ENCODE results near the gene USF3. TPM values are rescaled to one million over a fixed set of nuclear protein-coding genes. Genes with fewer than 3 reads are reported as not detected.

The USF3 gene
- total and polyA plus RNA-seq, 2 experiments from 2014 or later: 10.1 to 23.5 TPM

DNA sequence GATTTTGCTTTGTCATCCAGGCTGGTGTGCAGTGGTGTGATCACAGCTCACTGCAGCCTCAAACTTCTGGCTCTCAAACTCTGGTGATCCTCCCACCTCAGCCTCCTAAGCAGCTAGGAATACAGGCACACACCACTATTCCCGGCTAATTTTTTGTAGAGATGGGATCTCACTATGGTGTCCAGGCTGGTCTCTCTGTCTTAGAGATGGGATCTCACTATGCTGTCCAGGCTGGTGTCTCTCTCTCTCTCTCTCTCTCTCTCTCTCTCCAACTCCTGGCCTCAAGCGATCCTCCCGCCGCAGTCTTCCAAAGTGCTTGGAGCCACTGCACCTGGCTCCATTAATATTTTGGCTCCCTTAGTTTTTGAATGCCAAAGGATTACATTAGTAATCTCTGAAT, 17.7 kb downstream of the USF3 start:
- Histone ChIP-seq H3K36me3 (ENCODE audit: insufficient read depth) (no peaks in the 10 kb centered on the region), H3K27ac (ENCODE audit: low read depth) (no peak overlapping the region), H2AFZ (no peak overlapping the region), H3K9me2 (ENCODE audit: insufficient read depth) (no peaks in the 10 kb centered on the region), H3K4me2 (no peak overlapping the region), H3K27me3 (ENCODE audit: insufficient read depth) (no peaks in the 10 kb centered on the region), H3K79me2 (replicated peaks; ENCODE audit: insufficient read depth) (peaks cover 7% of the 10 kb centered on the region), H3K4me3 (no peak overlapping the region), H3F3A (replicated peaks; ENCODE audit: low read depth) (no peaks in the 10 kb centered on the region), H3K4me1 (ENCODE audit: insufficient read depth) (peaks cover 12% of the 10 kb centered on the region), H4K20me1 (replicated peaks; ENCODE audit: insufficient read depth) (no peaks in the 10 kb centered on the region)
- H3K36me3 Mint-ChIP-seq (ENCODE audit: low read depth): peaks cover 29% of the 10 kb centered on the region; the same call in 2 of the 3 replicates
- H3K4me1 Mint-ChIP-seq: peaks cover 11% of the 10 kb centered on the region
- H3K27ac Mint-ChIP-seq: no peak overlapping the region
- DNase-seq (ENCODE audit: low spot score) (no peak), ATAC-seq (no peak)
- no peaks in the 10 kb centered on the region for H3K27me3 Mint-ChIP-seq (ENCODE audit: insufficient read depth, low read depth, poor library complexity)
- H3K4me3 Mint-ChIP-seq: no peak overlapping the region
- H3K9me3 Mint-ChIP-seq: 0 out of 3 replicates have a peak, but pooled peaks cover 2% of the 10 kb centered on the region
- TF ChIP-seq JUNB (IDR thresholded peaks at IDR 0.05; ENCODE audit: unreplicated experiment): no peak
- no peak for TF ChIP-seq STAT1 (IDR thresholded peaks at IDR 0.05; ENCODE audit: unreplicated experiment)

DNA sequence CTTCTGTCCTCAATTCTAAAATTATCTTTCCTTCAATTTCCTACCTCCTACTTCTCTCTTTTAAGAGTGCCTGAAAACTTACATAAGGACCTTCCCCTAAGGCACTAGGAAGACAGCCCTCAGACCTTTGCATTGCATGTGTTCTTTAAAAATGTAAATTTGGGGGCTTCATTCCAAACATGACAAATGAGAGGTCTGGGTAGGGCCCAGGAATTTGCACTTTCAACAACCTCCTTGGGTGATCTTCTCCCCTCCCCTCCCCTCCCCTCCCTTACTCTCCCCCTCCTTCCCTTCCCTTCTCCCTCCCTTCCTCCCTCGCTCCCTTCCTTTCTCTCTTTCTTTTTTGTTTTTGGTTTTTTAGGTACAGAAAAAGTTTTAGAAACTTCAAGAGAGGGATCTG, 18.7 kb downstream of the USF3 start:
- peak; percentile 75 for ATAC-seq
- no peak overlapping the region for H2AFZ ChIP-seq
- no peak for TF ChIP-seq CREB1 (CRISPR knock-in tag; IDR thresholded peaks at IDR 0.05; ENCODE audit: low read depth)
- TF ChIP-seq, protein P1, sequence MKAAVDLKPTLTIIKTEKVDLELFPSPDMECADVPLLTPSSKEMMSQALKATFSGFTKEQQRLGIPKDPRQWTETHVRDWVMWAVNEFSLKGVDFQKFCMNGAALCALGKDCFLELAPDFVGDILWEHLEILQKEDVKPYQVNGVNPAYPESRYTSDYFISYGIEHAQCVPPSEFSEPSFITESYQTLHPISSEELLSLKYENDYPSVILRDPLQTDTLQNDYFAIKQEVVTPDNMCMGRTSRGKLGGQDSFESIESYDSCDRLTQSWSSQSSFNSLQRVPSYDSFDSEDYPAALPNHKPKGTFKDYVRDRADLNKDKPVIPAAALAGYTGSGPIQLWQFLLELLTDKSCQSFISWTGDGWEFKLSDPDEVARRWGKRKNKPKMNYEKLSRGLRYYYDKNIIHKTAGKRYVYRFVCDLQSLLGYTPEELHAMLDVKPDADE (IDR thresholded peaks at IDR 0.05): no peak
- no peak for TF ChIP-seq EZH2phosphoT487 (IDR thresholded peaks at IDR 0.05; ENCODE audit: unreplicated experiment)
- no peak for TF ChIP-seq ZNF331 (CRISPR knock-in tag; IDR thresholded peaks at IDR 0.05; ENCODE audit: low read depth)
- TF ChIP-seq, protein P2, sequence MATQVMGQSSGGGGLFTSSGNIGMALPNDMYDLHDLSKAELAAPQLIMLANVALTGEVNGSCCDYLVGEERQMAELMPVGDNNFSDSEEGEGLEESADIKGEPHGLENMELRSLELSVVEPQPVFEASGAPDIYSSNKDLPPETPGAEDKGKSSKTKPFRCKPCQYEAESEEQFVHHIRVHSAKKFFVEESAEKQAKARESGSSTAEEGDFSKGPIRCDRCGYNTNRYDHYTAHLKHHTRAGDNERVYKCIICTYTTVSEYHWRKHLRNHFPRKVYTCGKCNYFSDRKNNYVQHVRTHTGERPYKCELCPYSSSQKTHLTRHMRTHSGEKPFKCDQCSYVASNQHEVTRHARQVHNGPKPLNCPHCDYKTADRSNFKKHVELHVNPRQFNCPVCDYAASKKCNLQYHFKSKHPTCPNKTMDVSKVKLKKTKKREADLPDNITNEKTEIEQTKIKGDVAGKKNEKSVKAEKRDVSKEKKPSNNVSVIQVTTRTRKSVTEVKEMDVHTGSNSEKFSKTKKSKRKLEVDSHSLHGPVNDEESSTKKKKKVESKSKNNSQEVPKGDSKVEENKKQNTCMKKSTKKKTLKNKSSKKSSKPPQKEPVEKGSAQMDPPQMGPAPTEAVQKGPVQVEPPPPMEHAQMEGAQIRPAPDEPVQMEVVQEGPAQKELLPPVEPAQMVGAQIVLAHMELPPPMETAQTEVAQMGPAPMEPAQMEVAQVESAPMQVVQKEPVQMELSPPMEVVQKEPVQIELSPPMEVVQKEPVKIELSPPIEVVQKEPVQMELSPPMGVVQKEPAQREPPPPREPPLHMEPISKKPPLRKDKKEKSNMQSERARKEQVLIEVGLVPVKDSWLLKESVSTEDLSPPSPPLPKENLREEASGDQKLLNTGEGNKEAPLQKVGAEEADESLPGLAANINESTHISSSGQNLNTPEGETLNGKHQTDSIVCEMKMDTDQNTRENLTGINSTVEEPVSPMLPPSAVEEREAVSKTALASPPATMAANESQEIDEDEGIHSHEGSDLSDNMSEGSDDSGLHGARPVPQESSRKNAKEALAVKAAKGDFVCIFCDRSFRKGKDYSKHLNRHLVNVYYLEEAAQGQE (IDR thresholded peaks at IDR 0.05; ENCODE audit: unreplicated experiment): no peak
- TF ChIP-seq, protein P3, sequence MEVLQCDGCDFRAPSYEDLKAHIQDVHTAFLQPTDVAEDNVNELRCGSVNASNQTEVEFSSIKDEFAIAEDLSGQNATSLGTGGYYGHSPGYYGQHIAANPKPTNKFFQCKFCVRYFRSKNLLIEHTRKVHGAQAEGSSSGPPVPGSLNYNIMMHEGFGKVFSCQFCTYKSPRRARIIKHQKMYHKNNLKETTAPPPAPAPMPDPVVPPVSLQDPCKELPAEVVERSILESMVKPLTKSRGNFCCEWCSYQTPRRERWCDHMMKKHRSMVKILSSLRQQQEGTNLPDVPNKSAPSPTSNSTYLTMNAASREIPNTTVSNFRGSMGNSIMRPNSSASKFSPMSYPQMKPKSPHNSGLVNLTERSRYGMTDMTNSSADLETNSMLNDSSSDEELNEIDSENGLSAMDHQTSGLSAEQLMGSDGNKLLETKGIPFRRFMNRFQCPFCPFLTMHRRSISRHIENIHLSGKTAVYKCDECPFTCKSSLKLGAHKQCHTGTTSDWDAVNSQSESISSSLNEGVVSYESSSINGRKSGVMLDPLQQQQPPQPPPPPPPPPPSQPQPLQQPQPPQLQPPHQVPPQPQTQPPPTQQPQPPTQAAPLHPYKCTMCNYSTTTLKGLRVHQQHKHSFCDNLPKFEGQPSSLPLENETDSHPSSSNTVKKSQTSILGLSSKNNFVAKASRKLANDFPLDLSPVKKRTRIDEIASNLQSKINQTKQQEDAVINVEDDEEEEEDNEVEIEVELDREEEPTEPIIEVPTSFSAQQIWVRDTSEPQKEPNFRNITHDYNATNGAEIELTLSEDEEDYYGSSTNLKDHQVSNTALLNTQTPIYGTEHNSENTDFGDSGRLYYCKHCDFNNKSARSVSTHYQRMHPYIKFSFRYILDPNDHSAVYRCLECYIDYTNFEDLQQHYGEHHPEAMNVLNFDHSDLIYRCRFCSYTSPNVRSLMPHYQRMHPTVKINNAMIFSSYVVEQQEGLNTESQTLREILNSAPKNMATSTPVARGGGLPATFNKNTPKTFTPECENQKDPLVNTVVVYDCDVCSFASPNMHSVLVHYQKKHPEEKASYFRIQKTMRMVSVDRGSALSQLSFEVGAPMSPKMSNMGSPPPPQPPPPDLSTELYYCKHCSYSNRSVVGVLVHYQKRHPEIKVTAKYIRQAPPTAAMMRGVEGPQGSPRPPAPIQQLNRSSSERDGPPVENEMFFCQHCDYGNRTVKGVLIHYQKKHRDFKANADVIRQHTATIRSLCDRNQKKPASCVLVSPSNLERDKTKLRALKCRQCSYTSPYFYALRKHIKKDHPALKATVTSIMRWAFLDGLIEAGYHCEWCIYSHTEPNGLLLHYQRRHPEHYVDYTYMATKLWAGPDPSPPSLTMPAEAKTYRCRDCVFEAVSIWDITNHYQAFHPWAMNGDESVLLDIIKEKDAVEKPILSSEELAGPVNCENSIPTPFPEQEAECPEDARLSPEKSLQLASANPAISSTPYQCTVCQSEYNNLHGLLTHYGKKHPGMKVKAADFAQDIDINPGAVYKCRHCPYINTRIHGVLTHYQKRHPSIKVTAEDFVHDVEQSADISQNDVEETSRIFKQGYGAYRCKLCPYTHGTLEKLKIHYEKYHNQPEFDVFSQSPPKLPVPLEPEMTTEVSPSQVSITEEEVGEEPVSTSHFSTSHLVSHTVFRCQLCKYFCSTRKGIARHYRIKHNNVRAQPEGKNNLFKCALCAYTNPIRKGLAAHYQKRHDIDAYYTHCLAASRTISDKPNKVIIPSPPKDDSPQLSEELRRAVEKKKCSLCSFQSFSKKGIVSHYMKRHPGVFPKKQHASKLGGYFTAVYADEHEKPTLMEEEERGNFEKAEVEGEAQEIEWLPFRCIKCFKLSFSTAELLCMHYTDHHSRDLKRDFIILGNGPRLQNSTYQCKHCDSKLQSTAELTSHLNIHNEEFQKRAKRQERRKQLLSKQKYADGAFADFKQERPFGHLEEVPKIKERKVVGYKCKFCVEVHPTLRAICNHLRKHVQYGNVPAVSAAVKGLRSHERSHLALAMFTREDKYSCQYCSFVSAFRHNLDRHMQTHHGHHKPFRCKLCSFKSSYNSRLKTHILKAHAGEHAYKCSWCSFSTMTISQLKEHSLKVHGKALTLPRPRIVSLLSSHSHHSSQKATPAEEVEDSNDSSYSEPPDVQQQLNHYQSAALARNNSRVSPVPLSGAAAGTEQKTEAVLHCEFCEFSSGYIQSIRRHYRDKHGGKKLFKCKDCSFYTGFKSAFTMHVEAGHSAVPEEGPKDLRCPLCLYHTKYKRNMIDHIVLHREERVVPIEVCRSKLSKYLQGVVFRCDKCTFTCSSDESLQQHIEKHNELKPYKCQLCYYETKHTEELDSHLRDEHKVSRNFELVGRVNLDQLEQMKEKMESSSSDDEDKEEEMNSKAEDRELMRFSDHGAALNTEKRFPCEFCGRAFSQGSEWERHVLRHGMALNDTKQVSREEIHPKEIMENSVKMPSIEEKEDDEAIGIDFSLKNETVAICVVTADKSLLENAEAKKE (CRISPR knock-in tag; IDR thresholded peaks at IDR 0.05): no peak
- TF ChIP-seq EZH2 (IDR thresholded peaks at IDR 0.05; ENCODE audit: low read depth, unreplicated experiment): no peak
- no peak for TF ChIP-seq ZNF114 (CRISPR knock-in tag; IDR thresholded peaks at IDR 0.05)
- TF ChIP-seq STAT1 (IDR thresholded peaks at IDR 0.05; ENCODE audit: unreplicated experiment): no peak
- no peak for TF ChIP-seq POLR2AphosphoS5 (IDR thresholded peaks at IDR 0.05; ENCODE audit: low read depth)

More for the DNA sequence above, 18.7 kb downstream of the USF3 start:
- H3K79me2 ChIP-seq (replicated peaks; ENCODE audit: insufficient read depth): peaks cover 7% of the 10 kb centered on the region
- peak overlapping the region; percentile 25 for H3K4me3 ChIP-seq
- H3K36me3 Mint-ChIP-seq (ENCODE audit: low read depth): peaks cover 29% of the 10 kb centered on the region; the same call in 2 of the 3 replicates
- no peaks in the 10 kb centered on the region for H3K36me3 ChIP-seq (ENCODE audit: insufficient read depth)
- H3K9me3 Mint-ChIP-seq: 0 out of 3 replicates have a peak, but pooled peaks cover 2% of the 10 kb centered on the region
- DNase-seq (ENCODE audit: low spot score): peak; percentile 82
- H4K20me1 ChIP-seq (replicated peaks; ENCODE audit: insufficient read depth): no peaks in the 10 kb centered on the region
- peak overlapping the region; percentile 25; the same call in 1 of the 2 replicates for H3K4me2 ChIP-seq
- H3K4me1 Mint-ChIP-seq: peaks cover 11% of the 10 kb centered on the region
- no peaks in the 10 kb centered on the region for H3K9me2 ChIP-seq (ENCODE audit: insufficient read depth)
- no peak overlapping the region; the same call in 2 of the 3 replicates for H3K4me3 Mint-ChIP-seq
- peaks cover 12% of the 10 kb centered on the region for H3K4me1 ChIP-seq (ENCODE audit: insufficient read depth)
- H3K27ac ChIP-seq (ENCODE audit: low read depth): peak overlapping the region; percentile 23; the same call in 1 of the 2 replicates
- H3K27me3 ChIP-seq (ENCODE audit: insufficient read depth): no peaks in the 10 kb centered on the region
- H3K27ac Mint-ChIP-seq: no peak overlapping the region
- no peaks in the 10 kb centered on the region for H3F3A ChIP-seq (replicated peaks; ENCODE audit: low read depth)
- no peaks in the 10 kb centered on the region for H3K27me3 Mint-ChIP-seq (ENCODE audit: insufficient read depth, low read depth, poor library complexity)
